GM19239 (cell line): ENCODE measurements around the gene CRACDL.

Experiments used
- DNase-seq: peaks from one replicate; pipeline ENCODE4 v3.0.0; 2011; ENCODE audit warnings: low spot score; ENCODE audit not compliant: insufficient read length
- FAIRE-seq: peaks from 2 replicates; lab custom pipeline; 2011; peaks lifted over from hg19 to GRCh38; lab: Jason Lieb, UNC

The CRACDL gene

DNA sequence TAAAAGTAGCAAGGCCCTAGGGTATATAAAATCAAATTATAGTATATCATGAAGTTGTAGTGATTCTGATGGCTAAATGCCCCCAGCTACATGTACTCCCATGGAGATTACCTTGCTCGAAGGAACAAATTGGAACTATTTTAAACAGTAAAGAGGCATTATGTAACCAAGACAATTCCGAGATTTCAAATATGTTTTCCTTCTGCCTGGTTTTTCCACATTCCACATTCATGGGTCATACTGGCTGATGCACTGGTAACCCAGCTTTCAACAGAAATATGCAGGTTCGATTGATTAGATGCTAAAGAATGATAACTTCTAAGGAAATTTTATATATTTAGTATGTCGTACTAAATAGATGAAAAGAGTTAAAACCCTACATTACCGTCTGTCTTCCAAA is 142.8 kb downstream of the CRACDL start:
- FAIRE-seq: no peak
- no peak for DNase-seq

DNA sequence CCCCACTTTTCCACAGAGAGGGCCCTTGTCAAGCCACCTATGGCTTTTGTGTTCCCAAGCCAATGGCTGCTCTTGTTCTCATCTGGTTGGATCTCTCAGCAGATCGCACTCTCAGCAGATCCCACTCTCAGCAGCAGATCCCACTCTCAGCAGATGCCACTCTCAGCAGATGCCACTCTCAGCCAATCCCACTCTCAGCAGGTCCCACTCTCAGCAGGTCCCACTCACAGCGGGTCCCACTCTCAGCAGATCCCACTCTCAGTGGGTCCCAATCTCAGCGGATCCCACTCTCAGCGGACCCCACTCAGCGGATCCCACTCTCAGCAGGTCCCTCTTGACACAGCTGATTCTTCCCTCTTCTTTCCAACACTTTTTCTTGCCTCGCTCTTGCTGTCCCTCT is 145.8 kb downstream of the CRACDL start:
- DNase-seq (no peak), FAIRE-seq (no peak)

DNA sequence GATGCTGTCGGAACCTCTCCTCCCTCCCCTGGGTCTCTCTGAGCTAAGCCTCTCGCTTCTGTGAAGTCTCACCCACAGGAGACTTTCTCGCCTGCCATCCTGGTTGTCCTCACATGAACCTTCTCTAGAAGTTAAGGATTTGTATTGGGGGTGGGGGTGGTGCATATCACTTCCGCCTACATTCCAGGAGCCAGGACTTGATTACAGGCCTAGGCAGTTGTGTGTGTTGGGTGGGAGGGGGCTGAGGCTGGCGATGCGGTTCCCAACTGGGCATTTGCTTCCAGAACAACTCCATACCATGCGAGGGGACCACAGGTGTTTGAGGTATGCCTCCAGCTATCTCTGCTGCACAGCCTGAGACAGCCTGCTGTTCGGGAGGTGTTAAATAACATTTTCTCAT is 148.3 kb downstream of the CRACDL start:
- no peak for FAIRE-seq
- no peak for DNase-seq

DNA sequence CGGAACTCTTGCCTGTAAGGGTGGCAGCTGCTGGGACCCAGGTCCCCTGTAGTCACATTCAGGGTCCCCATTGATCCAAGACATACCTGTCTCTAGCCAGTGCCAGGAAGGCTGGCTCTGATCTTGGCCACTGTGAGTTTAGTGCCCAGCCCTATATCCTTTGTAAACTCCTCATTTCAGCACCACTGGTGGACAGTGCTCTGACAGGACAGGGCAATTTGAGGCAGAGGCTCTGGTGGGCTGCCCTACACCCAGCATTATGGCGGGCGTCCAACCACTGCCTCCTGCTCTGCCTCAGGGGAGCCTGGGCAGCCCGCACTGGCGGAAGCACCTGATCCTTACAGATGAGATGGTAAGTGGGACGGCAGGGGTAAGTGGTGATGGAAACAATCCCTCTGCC is 149.8 kb downstream of the CRACDL start:
- DNase-seq (no peak), FAIRE-seq (no peak)

DNA sequence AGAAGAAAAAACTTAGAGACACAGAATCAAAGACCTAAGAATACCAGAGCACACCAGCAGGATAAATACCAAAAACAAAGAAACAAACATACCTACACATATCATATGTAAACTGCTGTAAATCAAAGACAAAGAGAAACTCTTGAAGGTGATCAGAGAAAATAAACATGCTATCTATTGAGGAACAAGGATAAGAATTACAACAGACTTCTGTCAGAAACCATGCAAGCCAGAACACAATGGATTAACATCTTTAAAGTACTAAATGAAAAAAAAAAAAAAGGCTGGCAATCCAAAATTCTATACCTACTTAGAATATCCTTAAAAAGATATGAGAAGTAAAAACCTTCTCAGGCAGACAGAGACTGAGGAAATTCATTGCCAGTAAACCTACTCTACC is 153.5 kb downstream of the CRACDL start:
- FAIRE-seq: no peak
- DNase-seq: no peak

DNA sequence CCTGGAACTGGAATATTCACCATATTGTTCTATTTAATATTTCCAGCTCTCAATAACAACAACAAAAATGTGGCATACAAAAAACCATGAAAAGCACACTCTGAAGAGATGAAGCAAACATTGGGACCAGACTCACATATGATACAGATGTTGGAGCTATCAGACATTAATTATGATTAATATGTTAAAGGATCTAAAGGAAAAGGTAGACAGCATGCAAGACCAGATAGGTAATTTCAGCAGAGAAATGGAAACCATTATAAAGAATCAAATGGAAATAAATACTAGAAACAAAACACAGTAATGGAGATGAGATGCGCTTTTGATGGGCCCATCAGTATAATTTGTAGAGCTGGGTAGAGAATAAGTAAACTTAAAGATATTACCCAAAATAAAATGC is 154.2 kb downstream of the CRACDL start:
- FAIRE-seq (no peak), DNase-seq (no peak)

DNA sequence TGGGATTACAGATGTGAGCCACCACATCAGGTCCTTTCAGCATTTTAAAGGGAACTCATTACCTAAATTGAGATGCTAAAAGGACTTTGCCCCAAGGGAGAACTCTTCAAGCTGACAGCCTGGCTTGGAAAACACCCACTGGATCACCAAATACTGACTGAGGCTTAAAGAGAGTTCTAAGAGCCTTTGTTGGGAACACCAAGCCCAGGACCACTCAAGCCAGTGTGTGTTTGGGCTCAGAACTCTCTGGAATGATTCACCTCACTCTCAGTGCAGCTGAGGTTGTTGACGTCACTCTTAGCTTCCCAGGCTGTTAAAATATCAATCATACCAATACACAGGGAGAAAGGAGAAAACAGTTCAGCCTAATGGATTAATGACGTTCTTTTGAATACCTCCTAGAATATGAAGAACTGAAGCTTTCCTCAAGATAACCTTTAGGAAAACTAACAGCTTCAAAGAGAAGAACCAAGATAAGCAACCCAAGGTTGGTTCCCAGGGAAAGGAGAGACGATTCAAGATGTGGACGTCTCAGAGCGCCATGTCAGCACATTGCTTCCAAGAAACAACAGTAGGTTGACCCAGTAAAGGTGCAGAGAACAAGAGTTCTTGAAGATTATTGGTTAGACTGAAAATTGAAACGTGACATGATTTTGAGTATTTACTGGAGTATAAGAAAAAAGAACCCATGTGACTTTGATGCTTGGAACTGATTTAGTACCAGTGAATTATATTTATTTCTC is 157.1 kb downstream of the CRACDL start:
- FAIRE-seq (no peak), DNase-seq (no peak)

DNA sequence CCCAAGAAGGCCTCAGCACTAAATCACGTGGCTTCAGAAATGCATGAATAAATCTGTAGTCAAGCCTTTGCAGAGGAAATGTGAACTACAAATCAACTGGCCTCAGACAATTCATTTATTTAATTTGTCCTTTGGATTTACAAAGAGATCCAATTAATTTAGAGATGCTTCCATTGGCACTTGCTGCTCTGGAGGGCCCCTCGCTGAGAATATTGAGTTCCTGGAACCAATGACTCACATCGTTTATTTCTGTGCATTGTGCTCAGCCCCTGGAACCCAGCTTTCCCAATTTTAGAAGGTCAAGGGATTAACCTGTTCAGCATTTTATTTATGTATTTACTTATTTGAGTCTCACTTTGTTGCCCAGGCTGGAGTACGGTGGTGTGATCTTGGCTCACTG is 157.9 kb downstream of the CRACDL start:
- no peak for FAIRE-seq

DNA sequence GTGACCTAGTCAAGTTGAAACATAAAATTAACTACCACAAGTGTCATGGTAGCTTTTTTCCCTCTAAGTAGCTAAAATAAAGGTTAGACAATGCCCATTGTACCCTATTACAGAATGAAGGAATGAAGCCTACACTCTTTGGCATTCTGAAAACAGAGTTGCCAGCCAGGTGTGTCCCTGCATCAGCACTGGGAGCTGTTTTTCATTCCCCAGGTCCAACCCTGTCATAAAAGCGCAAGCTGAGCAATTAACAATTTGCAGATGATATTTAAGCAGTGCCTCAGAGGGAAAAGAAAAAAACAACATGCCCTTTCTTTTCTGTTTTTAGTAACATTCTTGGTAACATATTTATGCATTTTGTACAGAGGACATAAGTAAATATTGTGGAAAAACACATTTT is 158.3 kb downstream of the CRACDL start:
- FAIRE-seq: no peak

More for the DNA sequence above, 157.9 kb downstream of the CRACDL start:
- DNase-seq: no peak

DNA sequence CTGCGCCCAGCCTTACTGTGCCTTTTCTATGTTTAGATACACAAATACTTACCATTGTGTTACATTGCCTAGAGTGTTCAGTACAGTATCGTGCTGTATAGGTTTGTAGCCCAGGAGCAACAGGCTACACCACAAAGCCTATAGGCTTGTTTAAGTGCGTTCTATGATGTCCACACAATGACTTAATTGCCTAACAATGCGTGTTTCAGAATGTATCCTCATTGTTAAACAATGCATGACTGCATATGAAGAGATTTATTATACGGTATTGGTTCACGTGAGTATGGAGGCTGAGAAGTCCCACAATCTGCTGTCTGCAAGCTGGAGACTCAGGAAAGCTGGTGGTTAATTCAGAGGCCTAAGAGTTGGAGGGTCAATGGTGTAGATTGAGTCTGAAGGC is 158.9 kb downstream of the CRACDL start:
- no peak for FAIRE-seq
- DNase-seq: no peak

More for the DNA sequence above, 158.3 kb downstream of the CRACDL start:
- no peak for DNase-seq

DNA sequence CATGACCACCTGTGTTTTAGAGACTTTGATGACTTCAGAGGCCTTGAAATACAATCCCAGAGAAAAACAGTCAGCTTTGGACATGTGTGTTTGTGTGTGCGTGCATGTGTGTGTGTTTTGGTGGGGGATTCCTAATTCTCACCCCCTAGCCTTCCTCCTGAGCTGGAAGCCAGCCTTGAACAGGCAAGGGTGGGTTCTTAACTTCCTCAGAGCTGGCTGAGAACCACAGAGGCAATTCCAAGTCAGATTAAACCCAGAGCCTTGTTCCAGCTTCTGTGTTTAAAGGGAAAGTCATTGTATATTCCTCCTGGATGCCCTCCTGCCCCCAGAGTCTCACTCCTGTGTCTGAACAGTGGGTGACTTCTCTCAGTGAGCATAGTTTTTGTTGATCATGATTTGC is 159.9 kb downstream of the CRACDL start:
- FAIRE-seq: no peak
- no peak for DNase-seq

DNA sequence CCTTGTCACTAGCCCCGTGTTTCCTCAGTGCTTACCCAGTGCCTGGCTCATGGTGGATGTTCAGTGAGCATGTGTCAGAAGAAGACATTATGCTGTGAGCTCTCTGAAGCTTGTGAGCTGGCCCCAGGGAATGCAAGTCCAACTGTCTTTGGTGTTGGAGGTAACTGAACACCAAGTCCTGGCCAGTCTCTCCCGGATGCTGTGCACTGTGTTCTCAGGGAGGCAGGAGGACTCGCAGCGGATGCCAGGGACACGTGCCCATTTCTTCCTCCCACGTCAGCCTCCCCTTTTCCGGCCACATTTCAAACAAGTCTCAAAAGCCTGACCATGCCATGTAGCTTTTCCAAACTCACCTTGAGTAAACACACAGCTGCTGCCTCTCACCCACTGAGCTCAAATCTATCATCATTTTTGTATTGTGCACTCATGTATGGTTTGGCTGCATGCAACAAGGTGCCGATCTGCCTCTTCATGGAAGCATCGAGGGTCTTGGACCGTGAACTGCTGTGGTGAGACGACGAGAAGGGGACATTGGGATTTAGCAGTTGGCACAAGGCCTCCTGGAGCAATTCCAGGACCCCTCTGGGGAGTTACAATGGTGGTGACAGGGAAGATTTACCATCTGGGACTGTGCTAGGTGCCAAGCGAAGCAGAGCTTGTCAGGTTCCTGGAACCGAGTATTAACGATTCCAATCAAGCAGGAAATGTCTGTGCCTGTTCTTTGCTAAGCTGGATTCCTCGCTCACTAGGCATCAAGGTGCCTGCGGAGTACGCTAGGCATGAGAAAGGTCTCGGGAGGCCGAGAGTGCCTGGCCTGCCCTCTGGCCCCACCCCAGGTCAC is 160.7 kb downstream of the CRACDL start:
- no peak for FAIRE-seq
- DNase-seq: no peak

DNA sequence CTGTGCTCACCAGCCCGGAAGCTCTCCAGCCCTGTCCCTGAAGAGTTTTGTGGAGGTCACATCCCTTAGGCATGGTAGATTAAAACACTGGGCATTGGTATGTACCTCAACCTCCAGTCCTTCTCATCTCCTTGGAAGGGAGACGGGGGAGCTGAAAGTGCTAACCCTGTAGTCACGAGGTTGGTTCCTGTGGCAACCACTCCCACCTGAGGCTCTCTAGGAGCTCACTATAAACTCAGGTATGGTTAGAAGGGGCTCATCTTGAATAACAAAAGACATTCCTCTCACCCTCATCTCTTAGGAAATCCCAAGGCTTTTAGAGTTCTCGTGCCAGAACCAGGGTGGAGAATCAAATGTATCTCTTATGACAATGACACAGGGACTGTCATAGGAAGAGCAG is 162.1 kb downstream of the CRACDL start:
- no peak for FAIRE-seq
- no peak for DNase-seq

DNA sequence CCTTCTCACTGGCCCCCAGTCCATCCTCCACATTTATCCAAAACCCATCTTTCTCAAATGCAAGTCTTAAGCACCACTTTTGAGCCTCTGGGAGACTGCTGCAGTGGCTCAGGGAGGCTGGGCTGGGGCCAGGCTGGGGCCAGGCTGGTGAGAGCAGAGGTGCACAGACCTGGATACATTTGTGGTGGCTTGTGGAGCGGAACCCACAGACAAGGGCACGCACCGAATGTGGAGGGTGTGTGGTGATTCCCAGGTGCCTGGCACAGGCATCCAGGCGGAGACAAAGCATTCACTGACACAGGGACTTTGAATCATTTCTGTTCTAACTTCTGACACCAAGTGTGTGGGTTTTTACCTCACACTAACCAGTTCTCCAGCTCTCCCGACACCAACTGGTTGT is 162.9 kb downstream of the CRACDL start:
- DNase-seq: no peak
- no peak for FAIRE-seq

DNA sequence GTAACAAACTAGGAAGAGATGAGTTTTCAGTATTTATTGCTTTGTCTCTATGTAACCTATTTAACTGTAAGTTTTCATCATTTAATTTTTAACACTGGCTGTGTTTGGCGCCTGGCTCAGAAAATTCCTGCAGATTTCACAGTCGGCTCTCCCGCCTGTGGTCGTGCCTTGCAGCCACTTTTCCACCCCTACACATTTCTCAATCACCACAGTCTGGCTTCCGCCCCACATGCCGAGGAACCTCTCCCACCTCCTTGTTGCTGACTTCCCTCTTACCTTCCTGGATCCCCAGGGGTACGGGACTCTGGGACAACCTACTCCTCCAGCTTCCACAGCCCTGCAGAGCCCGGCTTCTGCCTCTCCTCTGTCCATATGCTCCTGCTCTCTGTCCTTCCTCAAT is 163.5 kb downstream of the CRACDL start:
- FAIRE-seq (no peak), DNase-seq (no peak)

DNA sequence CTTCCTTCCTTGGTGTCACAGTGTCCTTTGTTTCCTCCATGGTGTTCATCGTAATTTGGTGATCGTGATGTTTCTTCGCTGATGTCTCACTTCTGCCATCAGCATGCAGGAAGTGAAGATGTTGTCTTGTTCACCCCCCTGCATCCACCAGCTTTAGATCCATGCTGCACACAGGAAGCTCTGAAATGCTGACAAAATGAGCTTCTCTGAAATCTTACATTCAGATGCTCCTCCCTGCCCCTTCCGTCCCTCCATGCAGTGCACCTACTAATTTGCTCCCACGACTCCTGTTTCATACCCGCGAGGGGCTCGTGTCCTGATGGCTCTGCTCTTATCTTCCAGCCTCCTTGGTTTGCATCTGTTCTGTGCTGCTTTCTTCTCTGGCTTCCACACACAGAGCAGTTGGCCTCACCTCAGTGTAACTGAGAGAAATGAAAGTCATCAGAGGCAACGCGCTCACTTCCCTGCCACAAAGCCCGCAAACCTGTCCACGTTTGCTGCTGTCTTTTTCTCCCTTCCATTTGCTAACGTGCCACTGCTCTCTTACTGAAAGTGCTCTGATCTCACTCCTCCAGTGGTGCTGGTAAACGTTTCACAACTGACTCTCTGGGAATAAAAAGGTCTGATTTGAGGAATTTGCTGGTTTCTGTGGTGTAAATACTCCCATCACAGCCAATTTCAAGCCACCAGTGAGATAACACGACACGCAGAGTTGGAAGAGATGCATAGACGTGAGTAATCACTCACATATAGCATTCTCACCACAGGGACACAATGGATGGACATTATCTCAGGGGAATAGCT is 164.1 kb downstream of the CRACDL start:
- DNase-seq (no peak), FAIRE-seq (no peak)

DNA sequence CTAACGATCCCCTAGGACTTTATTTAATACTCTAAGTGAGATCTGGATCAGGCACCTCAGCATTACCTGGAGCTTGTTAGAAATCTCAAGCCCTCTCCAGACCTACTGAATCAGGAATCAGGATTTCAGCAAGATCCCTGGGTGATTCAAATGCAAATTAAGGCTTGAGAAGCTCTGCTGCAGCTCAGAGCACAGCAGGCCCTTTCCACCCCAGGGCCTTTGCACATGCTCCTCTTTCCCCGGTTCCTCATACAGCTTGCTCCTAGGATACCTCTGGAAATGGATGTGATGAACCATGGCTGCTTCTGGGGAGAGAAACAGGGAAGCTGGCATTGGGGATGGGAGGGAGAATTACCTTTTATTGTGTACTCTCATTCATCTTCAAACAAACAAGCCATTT is 164.8 kb downstream of the CRACDL start:
- no peak for FAIRE-seq
- DNase-seq: no peak

DNA sequence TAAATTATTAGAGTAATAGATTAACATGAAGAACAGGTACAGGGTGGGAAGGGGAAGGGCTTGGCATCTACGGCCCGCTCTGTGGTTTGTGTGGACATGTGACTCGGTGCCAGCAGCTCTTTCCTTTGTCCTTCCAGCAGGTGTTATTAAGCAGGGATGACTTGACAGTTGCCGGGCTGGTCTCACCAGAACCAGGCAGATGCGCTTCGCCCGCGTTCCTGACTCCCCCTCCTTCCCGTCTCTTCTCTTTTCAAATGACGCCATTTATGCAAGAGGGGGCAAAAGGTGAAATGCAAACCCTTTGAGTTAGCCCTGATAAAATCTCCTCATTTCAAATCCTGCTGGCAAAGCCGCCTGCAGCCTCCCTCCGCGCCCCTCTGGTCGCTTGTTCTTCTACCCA is 166.2 kb downstream of the CRACDL start:
- DNase-seq (no peak), FAIRE-seq (no peak)

DNA sequence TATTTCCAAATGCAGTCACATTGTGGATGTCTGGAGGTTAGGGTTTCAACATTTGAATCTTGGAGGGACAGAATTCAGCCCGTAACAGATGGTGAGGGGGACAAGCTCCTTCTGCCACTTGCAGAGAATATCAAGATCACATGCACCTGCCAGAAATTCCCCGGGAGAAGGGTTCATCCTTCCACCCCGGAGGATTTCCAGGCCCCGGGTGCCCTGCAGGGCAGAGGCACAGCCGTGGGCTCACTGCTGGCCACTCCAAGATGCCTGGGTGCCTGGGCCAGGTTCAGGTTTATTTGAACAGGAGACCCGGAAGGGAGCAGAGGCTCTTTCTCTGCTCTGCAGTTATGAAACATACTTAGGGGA is 166.9 kb downstream of the CRACDL start:
- no peak for DNase-seq
- no peak for FAIRE-seq

DNA sequence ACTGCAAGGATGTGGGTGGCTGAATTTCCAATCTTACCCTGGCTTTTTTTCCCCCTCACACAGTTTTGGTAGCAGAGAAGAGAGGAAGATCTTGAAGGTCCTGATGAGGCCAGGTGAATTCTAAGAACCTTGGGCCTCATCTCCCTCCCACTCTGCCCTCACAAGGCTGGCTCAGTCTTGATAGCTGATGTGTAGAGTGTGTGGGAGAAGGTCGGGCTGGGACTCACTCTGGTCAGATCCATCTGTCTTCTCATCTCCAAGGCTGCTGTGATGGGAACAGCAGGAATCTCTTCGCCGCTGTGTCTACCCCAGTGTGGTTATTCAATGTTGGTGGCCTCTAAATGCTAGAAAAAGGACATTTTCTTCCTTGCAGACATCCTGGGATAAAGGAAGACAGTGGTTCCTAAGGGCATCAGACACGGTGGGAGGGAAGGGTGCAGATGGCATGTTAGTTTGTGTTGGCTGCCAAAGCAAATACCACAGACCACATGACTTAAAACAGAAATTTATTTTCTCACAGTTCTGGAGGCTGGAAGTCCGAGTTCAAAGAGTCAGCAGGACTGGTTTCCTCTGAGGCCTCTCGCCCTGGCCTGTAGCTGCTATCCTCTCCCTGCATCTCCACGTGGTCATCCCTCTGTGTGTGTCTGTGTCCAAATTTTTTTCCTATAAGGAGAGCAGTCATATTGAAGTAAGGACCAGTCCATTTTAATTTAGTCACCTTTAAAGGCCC is 167.5 kb downstream of the CRACDL start:
- no peak for DNase-seq
- no peak for FAIRE-seq
